Astrocyte of the cerebellum (primary cell): ENCODE data around the gene S100A14.
A peak's percentile ranks its signal among the peaks of the same experiment; 100 is the strongest.

Experiments
- DNase-seq: peaks from one replicate; pipeline ENCODE4 v3.0.0-alpha.2; 2011; ENCODE audit warnings: low read depth
- H3K4me3 ChIP-seq: 2 replicates; pipeline ENCODE4 v1.5.1; 2011; ENCODE audit warnings: mild to moderate bottlenecking, low read depth, low read length, moderate library complexity
- CTCF ChIP-seq: IDR thresholded peaks from 2 replicates; pipeline ENCODE4 v1.5.1; 2012; ENCODE audit warnings: low read length, low read depth, moderate library complexity, mild to moderate bottlenecking; ENCODE audit errors: missing control alignments
- in situ Hi-C: cut with HindIII; loops from 2 replicates; pipeline ENCODE4 v1.10.0; 2017; ENCODE audit warnings: low sequenced_read_pairs

The S100A14 gene

DNA sequence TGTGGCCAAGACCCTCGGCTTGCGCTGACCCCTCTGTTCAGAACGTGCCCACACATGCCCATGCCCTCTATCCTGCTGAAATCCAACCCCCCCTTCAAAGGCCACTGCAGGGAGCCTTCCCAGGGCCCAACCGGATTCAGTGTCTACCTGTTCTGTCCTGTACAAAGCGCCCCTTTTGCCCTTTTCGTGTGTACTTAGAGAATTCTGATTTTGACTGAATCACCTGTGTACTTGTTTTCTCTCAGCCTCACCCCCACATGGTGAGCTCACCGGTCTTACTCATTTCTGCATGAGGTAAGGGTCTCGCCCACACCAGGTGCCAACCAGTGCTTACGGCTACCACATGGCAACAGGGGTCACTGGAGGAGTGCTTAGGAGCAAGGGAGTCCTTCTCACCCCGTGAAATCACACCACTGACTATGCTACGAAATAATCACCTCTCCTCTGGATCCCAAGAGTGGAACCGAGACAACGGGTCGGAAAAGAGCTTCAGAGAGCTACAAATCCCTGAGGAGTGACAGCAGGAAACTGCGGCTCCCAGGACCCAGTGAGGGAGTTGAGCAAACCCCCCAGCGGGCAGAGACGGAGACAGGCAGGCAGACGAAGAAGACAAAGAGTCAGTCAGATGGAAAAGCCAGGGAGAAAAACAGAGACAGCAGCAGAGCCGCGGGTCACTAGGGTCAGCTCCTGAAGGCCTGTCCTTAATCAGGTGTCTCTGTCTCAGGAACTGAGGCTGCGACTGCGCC is 48.3 kb downstream of the S100A14 start:
- TF ChIP-seq CTCF, result no peak
- DNase-seq, result no peak
- in situ Hi-C loops, result no loop called here
- no peak overlapping the region for H3K4me3 ChIP-seq

DNA sequence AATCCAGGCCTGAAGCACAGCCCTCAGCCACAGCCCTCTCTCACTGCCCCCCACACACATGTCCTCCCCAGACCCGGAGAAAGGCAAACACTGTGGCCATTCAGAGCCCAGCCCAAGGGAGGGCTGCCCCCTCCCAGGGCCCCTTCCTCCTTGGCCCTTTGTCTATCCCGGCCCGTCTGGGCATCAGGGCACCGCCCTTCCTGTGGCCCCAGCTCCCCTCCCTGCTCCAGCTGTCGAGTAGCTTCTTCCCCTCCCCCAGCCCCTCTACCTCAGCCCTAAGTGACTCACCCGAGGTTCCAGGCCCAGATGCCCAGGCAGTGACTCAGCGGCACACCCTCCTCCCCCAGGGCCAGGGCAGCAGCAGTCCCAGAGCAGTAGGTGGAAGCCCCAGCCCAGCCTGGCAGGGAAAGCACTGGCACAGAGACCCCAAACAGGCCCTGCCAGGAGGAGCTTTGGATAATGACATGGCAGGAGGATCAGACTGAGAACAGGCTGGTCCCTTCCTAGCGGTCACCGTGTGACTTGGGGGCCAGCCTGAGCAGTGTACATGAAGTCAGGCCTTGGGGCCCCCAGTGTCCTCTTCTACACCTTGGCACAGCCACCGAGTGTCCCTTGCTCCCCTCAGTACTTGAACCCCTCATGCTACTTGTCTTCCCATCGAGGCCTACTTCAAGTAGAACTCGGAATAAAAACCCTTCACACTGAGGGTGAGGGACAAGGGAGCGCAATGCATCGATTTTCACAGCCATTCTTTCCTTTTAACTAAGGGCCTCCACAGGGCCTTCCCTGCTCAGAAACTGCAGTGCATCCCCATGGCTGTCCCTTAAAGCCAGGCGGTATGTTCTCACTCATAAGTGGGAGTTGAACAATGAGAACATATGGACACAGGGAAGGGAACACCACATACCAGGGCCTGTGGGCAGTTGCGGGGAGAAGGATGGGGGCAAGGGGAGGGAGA is 49.4 kb downstream of the S100A14 start:
- TF ChIP-seq CTCF, result no peak
- no peak overlapping the region for H3K4me3 ChIP-seq
- in situ Hi-C loops, result no loop called here
- DNase-seq, result peak; percentile 91

GRCh38 chr1:153565529-153566374 is 50.4 kb downstream of the S100A14 start, which contains the start of gene S100A2:
TSS of gene S100A2 (minus strand) at chr1:153565844. CDS start at chr1:153563877, 1,967 bp downstream.
- in situ Hi-C loops, result no loop called here
- TF ChIP-seq CTCF, result no peak
- peak; percentile 87 for DNase-seq
- no peak within 1 kb of the TSS for H3K4me3 ChIP-seq
